Endothelial cell of umbilical vein (primary cell): ENCODE measurements around the gene DUSP15. TPM values are rescaled to one million over a fixed set of nuclear protein-coding genes. Genes with fewer than 3 reads are reported as not detected.

Experiments used
- BruUV-seq: library from RNA; stranded (reverse); fragments of 400-500 nt; replicated peaks from 2 replicates; lab custom pipeline; 2021; lab: Mats Ljungman, UMichigan
- CTCF ChIA-PET: fragments of 300-600, 350-600 bp; sonication (Branson Sonifier 250); formaldehyde crosslinking; loops from one replicate; lab custom pipeline; 2021; ENCODE audit warnings: antibody characterized with exemption, inconsistent platforms; lab: Charles Lee
- POLR2A ChIA-PET: fragments of 300-600, 350-600 bp; sonication (Branson Sonifier 250); formaldehyde crosslinking; loops from one replicate; lab custom pipeline; 2021; ENCODE audit warnings: antibody characterized with exemption, inconsistent platforms; lab: Charles Lee
- DNase-seq: peaks from one replicate; pipeline ENCODE4 v3.0.0-alpha.2; 2011; ENCODE audit warnings: low read depth, low spot score
- FAIRE-seq: peaks from 2 replicates; lab custom pipeline; 2011; peaks lifted over from hg19 to GRCh38; lab: Jason Lieb, UNC
- H2AFZ ChIP-seq: 2 replicates; pipeline ENCODE4 v1.6.0; 2012; ENCODE audit warnings: low read depth, low read length, control low read depth, inconsistent platforms
- H3K27ac ChIP-seq: 2 replicates; pipeline ENCODE4 v1.5.1; 2011; ENCODE audit warnings: low read depth, mild to moderate bottlenecking, control low read depth, low read length, moderate library complexity; ENCODE audit not compliant: insufficient read depth
- H3K27me3 ChIP-seq, 2 experiments: 2 replicates each; pipeline versions ENCODE4 v1.6.0 to v1.6.1; 2011; ENCODE audit warnings: low read length in 2 of 2, mixed read lengths in 1 of 2; ENCODE audit not compliant: control insufficient read depth in 2 of 2, insufficient read depth in 2 of 2
- H3K36me3 ChIP-seq, 2 experiments: 2 replicates in 1 of 2; 3 replicates in 1 of 2; pipeline ENCODE4 v1.5.1; 2011; ENCODE audit warnings: low read length in 2 of 2, mild to moderate bottlenecking in 1 of 2, moderate library complexity in 1 of 2; ENCODE audit not compliant: control insufficient read depth in 2 of 2, insufficient read depth in 2 of 2; ENCODE audit errors: extremely low read depth in 1 of 2
- H3K4me1 ChIP-seq: 3 replicates; pipeline ENCODE4 v1.5.1; 2011; ENCODE audit warnings: mild to moderate bottlenecking, low read length; ENCODE audit not compliant: control insufficient read depth, insufficient read depth; ENCODE audit errors: extremely low read depth
- H3K4me2 ChIP-seq: 2 replicates; pipeline ENCODE4 v1.6.1; 2011; ENCODE audit warnings: low read length, control low read depth, mixed read lengths; ENCODE audit not compliant: insufficient read depth
- H3K4me3 ChIP-seq, 3 experiments: fragments of 200-600 bp in 1 of 3; sonication (generic), shearing (Covaris generic) in 1 of 3; replicated peaks in 1 of 3; 2 replicates each; pipeline ENCODE4 v1.5.1; 2011 to 2016; ENCODE audit warnings: control low read depth in 3 of 3, low read length in 3 of 3, mild to moderate bottlenecking in 2 of 3, inconsistent platforms in 1 of 3, low read depth in 1 of 3, moderate library complexity in 1 of 3; ENCODE audit not compliant: insufficient read depth in 1 of 3
- H3K79me2 ChIP-seq: 2 replicates; pipeline ENCODE4 v1.6.0; 2012; ENCODE audit warnings: low read length, inconsistent platforms; ENCODE audit not compliant: control insufficient read depth, insufficient read depth
- H3K9ac ChIP-seq: replicated peaks from 2 replicates; pipeline ENCODE3; 2011; ENCODE audit warnings: low read length, control low read depth; ENCODE audit not compliant: insufficient read depth; ENCODE audit errors: extremely low read depth
- H3K9me1 ChIP-seq: replicated peaks from 3 replicates; pipeline ENCODE4 v1.6.0; 2011; ENCODE audit warnings: mild to moderate bottlenecking, low read length; ENCODE audit not compliant: control insufficient read depth, insufficient read depth; ENCODE audit errors: extremely low read depth
- H3K9me3 ChIP-seq: replicated peaks from 2 replicates; pipeline ENCODE4 v1.5.1; 2012; ENCODE audit warnings: low read length, inconsistent platforms; ENCODE audit not compliant: control insufficient read depth, insufficient read depth
- H4K20me1 ChIP-seq: replicated peaks from 2 replicates; pipeline ENCODE3; 2011; ENCODE audit warnings: mild to moderate bottlenecking, low read length; ENCODE audit not compliant: control insufficient read depth, insufficient read depth; ENCODE audit errors: extremely low read depth
- CTCF ChIP-seq, 2 donors: IDR thresholded peaks; 1 replicate in 1 of 2; 2 replicates in 1 of 2; pipeline ENCODE4 v1.5.1; 2011; ENCODE audit warnings: low read length in 2 of 2, mild to moderate bottlenecking in 2 of 2, moderate library complexity in 2 of 2, control low read depth in 1 of 2, inconsistent platforms in 1 of 2, low read depth in 1 of 2; ENCODE audit not compliant: insufficient read depth in 1 of 2; ENCODE audit errors: extremely low read depth in 1 of 2
- EZH2 ChIP-seq: IDR thresholded peaks from 2 replicates; pipeline ENCODE4 v1.6.1; 2012; ENCODE audit warnings: borderline replicate concordance, low read depth, mild to moderate bottlenecking, moderate library complexity, low read length, inconsistent platforms; ENCODE audit not compliant: severe bottlenecking
- FOS ChIP-seq: IDR thresholded peaks from 2 replicates; pipeline ENCODE4 v1.6.1; 2011; ENCODE audit warnings: mild to moderate bottlenecking, low read length, moderate library complexity, borderline replicate concordance; ENCODE audit not compliant: insufficient read depth
- GATA2 ChIP-seq: IDR thresholded peaks from 2 replicates; pipeline ENCODE4 v1.7.0; 2011; ENCODE audit warnings: low read depth, mild to moderate bottlenecking, moderate library complexity, mixed read lengths, low read length; ENCODE audit not compliant: insufficient read length, insufficient read depth
- JUN ChIP-seq: IDR thresholded peaks from 2 replicates; pipeline ENCODE4 v1.6.1; 2011; ENCODE audit warnings: borderline replicate concordance, low read depth; ENCODE audit not compliant: insufficient read length, insufficient read depth
- MAX ChIP-seq: IDR thresholded peaks from 2 replicates; pipeline ENCODE4 v1.6.1; 2011; ENCODE audit not compliant: insufficient read depth, insufficient read length
- MYC ChIP-seq: IDR thresholded peaks from one replicate; pipeline ENCODE4 v1.6.1; 2011; ENCODE audit warnings: mild to moderate bottlenecking, low read depth, low read length
- POLR2A ChIP-seq: IDR thresholded peaks from 2 replicates; pipeline ENCODE4 v1.6.1; 2012; ENCODE audit warnings: low read depth, mild to moderate bottlenecking, control low read depth, low read length
- POLR2AphosphoS5 ChIP-seq: IDR thresholded peaks from 2 replicates; pipeline ENCODE4 v1.6.1; 2012; ENCODE audit warnings: low read depth, mild to moderate bottlenecking, control low read depth, low read length, moderate library complexity; ENCODE audit not compliant: insufficient read depth
- dilution Hi-C: fragments of 300-500 bp; cut with MboI; formaldehyde crosslinking; loops from one replicate; pipeline ENCODE4 v1.15.0; 2019; ENCODE audit warnings: low sequenced_read_pairs; ENCODE audit not compliant: extremely low pct_ligation_motif_present
- intact Hi-C: fragments of 100-400 bp; cut with micrococcal nuclease; formaldehyde crosslinking; loops from one replicate; pipeline ENCODE4 v1.10.0; 2022
- polyA plus RNA-seq, 4 experiments: library from polyadenylated mRNA; depleted of rRNA in 3 of 4; stranded (reverse) in 3 of 4; unstranded in 1 of 4; fragments of >200 nt; gene quantifications; 2 replicates each; pipeline versions ENCODE4 v1.2.1 to v1.2.3, GENCODE V29; 2011 to 2012; ENCODE audit warnings: missing spikeins in 1 of 4
- total RNA-seq: library from RNA; stranded (reverse); gene quantifications from 2 replicates; pipeline ENCODE4 v1.2.3, GENCODE V29; 2021

Gene DUSP15
- total and polyA plus RNA-seq, 2 donors (not counting 3 experiments of a cell fraction or from before 2014, with no cell fraction given): 0.33 TPM; not detected in 1

GRCh38 chr20:31875671-31876070 is 5.3 kb upstream of the DUSP15 start:
- peaks cover 20 to 25% of the 10 kb centered on the region in 2 experiments for H3K27me3 ChIP-seq
- FAIRE-seq (no peak), DNase-seq (no peak)
- H3K9me3 ChIP-seq: no peaks in the 10 kb centered on the region
- H3K9ac ChIP-seq: no peak overlapping the region
- no peaks in the 10 kb centered on the region for H3K79me2 ChIP-seq
- TF ChIP-seq MAX (no peak), POLR2AphosphoS5 (no peak), JUN (no peak), MYC (no peak), FOS (no peak), POLR2A (no peak), GATA2 (no peak), EZH2 (no peak), CTCF (IDR thresholded peaks at IDR 0.05; ENCODE audit: extremely low read depth in 1 of 2, insufficient read depth in 1 of 2, low read depth in 1 of 2, low read length in 2 of 2) (no peak)
- POLR2A ChIA-PET: no interaction called here
- CTCF ChIA-PET: no interaction called here
- H3K9me1 ChIP-seq: no peaks in the 10 kb centered on the region
- no TSS peak for BruUV-seq
- no peaks in the 10 kb centered on the region for H4K20me1 ChIP-seq
- dilution Hi-C loops (no loop called here), intact Hi-C loops (no loop called here)
- H3K36me3 ChIP-seq: no peaks in the 10 kb centered on the region
- no peak overlapping the region for H2AFZ ChIP-seq
- no peak overlapping the region for H3K27ac ChIP-seq
- no peak overlapping the region for H3K4me3 ChIP-seq
- H3K4me2 ChIP-seq: no peak overlapping the region
- H3K4me1 ChIP-seq: no peaks in the 10 kb centered on the region
